SK-N-SH treated with all-trans-retinoic acid at 6 μM for 48 hours (cell line): ENCODE measurements around the gene SPART.

Experiments
- ATAC-seq: fragments of 200-7000 bp; cut with Tn5 transposase; 3 replicates; pipeline ENCODE4 v1.9.1; 2020; ENCODE audit warnings: mild to moderate bottlenecking, moderate library complexity
- ARNTL ChIP-seq: fragments of 450-650 bp; formaldehyde crosslinking; IDR thresholded peaks from 2 replicates; pipeline ENCODE4 v1.5.0; 2020; ENCODE audit warnings: low read depth, mild to moderate bottlenecking, moderate library complexity, borderline replicate concordance
- BACH2 ChIP-seq: fragments of 250-450 bp; sonication (Bioruptor Pico); IDR thresholded peaks from 2 replicates; pipeline ENCODE4 v1.9.0; 2021; ENCODE audit warnings: mild to moderate bottlenecking, borderline replicate concordance
- CREB5 ChIP-seq: fragments of 250-450 bp; sonication (Bioruptor Pico); IDR thresholded peaks from 2 replicates; pipeline ENCODE4 v1.5.1; 2020; ENCODE audit warnings: low read depth, mild to moderate bottlenecking, moderate library complexity
- GLIS3 ChIP-seq: fragments of 250-450 bp; sonication (Bioruptor Pico); IDR thresholded peaks from 2 replicates; pipeline ENCODE4 v1.5.0; 2020; ENCODE audit warnings: mild to moderate bottlenecking, moderate library complexity
- ISL1 ChIP-seq: fragments of 250-450 bp; sonication (Bioruptor Pico); IDR thresholded peaks from 2 replicates; pipeline ENCODE4 v2.1.2; 2022; ENCODE audit warnings: mild to moderate bottlenecking, moderate library complexity
- RARB ChIP-seq: fragments of 250-450 bp; sonication (Bioruptor Pico); IDR thresholded peaks from 2 replicates; pipeline ENCODE4 v1.8.0; 2021; ENCODE audit warnings: mild to moderate bottlenecking, moderate library complexity
- SNAI2 ChIP-seq: fragments of 250-450 bp; sonication (Bioruptor Pico); IDR thresholded peaks from 2 replicates; pipeline ENCODE4 v1.5.0; 2020; ENCODE audit warnings: mild to moderate bottlenecking, moderate library complexity
- TCF4 ChIP-seq: fragments of 250-450 bp; sonication (Bioruptor Pico); IDR thresholded peaks from 2 replicates; pipeline ENCODE4 v1.8.0; 2021; ENCODE audit warnings: mild to moderate bottlenecking, moderate library complexity, borderline replicate concordance
- TOX ChIP-seq: fragments of 250-450 bp; sonication (Bioruptor Pico); IDR thresholded peaks from 2 replicates; pipeline ENCODE4 v1.8.0; 2021; ENCODE audit warnings: mild to moderate bottlenecking, moderate library complexity, borderline replicate concordance
- TSHZ2 ChIP-seq: fragments of 250-450 bp; sonication (Bioruptor Pico); IDR thresholded peaks from 2 replicates; pipeline ENCODE4 v1.5.0; 2020; ENCODE audit warnings: mild to moderate bottlenecking, moderate library complexity
- ZC3H10 ChIP-seq: fragments of 250-450 bp; sonication (Bioruptor Pico); IDR thresholded peaks from 2 replicates; pipeline ENCODE4 v1.5.1; 2021; ENCODE audit warnings: mild to moderate bottlenecking, moderate library complexity
- ZFP3 ChIP-seq: fragments of 250-450 bp; sonication (Bioruptor Pico); IDR thresholded peaks from 2 replicates; pipeline ENCODE4 v1.5.0; 2020; ENCODE audit warnings: mild to moderate bottlenecking, moderate library complexity
- ZFP30 ChIP-seq: fragments of 450-650 bp; formaldehyde crosslinking; IDR thresholded peaks from 2 replicates; pipeline ENCODE4 v1.5.0; 2022; ENCODE audit warnings: mild to moderate bottlenecking, moderate library complexity
- ZNF565 ChIP-seq: fragments of 450-650 bp; formaldehyde crosslinking; conservative IDR thresholded peaks from 2 replicates; pipeline ENCODE4 v1.5.0; 2020; ENCODE audit warnings: low read depth, mild to moderate bottlenecking, moderate library complexity
- ZNF70 ChIP-seq: fragments of 450-650 bp; formaldehyde crosslinking; IDR thresholded peaks from 2 replicates; pipeline ENCODE4 v1.5.0; 2020; ENCODE audit warnings: mild to moderate bottlenecking, moderate library complexity
- ZNF8 ChIP-seq: fragments of 450-650 bp; formaldehyde crosslinking; IDR thresholded peaks from 2 replicates; pipeline ENCODE4 v1.5.0; 2020; ENCODE audit warnings: mild to moderate bottlenecking, moderate library complexity
- TF ChIP-seq, protein P1 (sequence below): fragments of 250-450 bp; sonication (Bioruptor Pico); IDR thresholded peaks from 2 replicates; pipeline ENCODE4 v1.8.0; 2021; ENCODE audit warnings: low read depth, mild to moderate bottlenecking, moderate library complexity, borderline replicate concordance
- TF ChIP-seq, protein P2 (sequence below): fragments of 250-450 bp; sonication (Bioruptor Pico); IDR thresholded peaks from 2 replicates; pipeline ENCODE4 v1.8.0; 2020; ENCODE audit warnings: mild to moderate bottlenecking, moderate library complexity, borderline replicate concordance

SPART gene

GRCh38 chr13:36369268-36370107 is 23.3 kb upstream of the SPART start:
- ATAC-seq = no peak
- TF ChIP-seq TSHZ2 (CRISPR knock-in tag) = no peak
- TF ChIP-seq TOX = no peak
- no peak for TF ChIP-seq SNAI2 (CRISPR knock-in tag)
- no peak for TF ChIP-seq ZNF70 (CRISPR knock-in tag)
- no peak for TF ChIP-seq ISL1
- no peak for TF ChIP-seq ZNF565 (CRISPR knock-in tag)
- TF ChIP-seq TCF4 (CRISPR knock-in tag) = no peak
- TF ChIP-seq, all 23 proteins: peak for 0

DNA sequence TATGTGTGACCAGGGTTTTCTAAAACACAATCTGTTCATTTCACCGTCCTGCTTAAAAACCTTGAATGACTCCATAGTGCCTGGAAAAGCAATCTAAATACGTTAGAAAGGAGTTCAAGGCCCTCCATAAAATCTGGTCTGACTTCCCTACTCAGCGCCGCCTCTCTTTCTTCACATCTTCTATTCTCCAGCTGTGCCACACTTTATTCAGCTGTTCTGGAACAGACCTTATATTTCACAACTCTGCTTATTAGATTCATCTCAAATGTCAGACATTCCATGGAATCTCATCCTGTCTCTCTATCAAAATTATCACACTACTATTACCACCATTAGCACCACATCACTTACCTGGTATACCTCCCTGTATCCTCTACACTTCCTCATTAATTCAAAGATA is 19.8 kb upstream of the SPART start:
- no peak for ATAC-seq
- no peak for TF ChIP-seq BACH2 (CRISPR knock-in tag)
- TF ChIP-seq, all 23 proteins: peak for 0

GRCh38 chr13:36363366-36363863 is 17.2 kb upstream of the SPART start:
- ATAC-seq = no peak
- TF ChIP-seq ISL1 (peak; percentile 70), CREB5 (CRISPR knock-in tag) (no peak)
- TF ChIP-seq, all 23 proteins: peak for 1

GRCh38 chr13:36362914-36363313 is 16.7 kb upstream of the SPART start:
- TF ChIP-seq GLIS3 (CRISPR knock-in tag) (no peak), TSHZ2 (CRISPR knock-in tag) (no peak), ZFP3 (CRISPR knock-in tag) (no peak), BACH2 (CRISPR knock-in tag) (no peak), CREB5 (CRISPR knock-in tag) (no peak), ZFP30 (CRISPR knock-in tag) (no peak), ZNF565 (CRISPR knock-in tag) (no peak), TCF4 (CRISPR knock-in tag) (no peak), ISL1 (no peak), SNAI2 (CRISPR knock-in tag) (no peak), ZNF8 (CRISPR knock-in tag) (no peak), RARB (CRISPR knock-in tag) (no peak), ZC3H10 (CRISPR knock-in tag) (no peak), ARNTL (CRISPR knock-in tag) (no peak)
- TF ChIP-seq, protein P1, sequence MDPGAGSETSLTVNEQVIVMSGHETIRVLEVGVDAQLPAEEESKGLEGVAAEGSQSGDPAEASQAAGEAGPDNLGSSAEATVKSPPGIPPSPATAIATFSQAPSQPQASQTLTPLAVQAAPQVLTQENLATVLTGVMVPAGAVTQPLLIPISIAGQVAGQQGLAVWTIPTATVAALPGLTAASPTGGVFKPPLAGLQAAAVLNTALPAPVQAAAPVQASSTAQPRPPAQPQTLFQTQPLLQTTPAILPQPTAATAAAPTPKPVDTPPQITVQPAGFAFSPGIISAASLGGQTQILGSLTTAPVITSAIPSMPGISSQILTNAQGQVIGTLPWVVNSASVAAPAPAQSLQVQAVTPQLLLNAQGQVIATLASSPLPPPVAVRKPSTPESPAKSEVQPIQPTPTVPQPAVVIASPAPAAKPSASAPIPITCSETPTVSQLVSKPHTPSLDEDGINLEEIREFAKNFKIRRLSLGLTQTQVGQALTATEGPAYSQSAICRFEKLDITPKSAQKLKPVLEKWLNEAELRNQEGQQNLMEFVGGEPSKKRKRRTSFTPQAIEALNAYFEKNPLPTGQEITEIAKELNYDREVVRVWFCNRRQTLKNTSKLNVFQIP (CRISPR knock-in tag) = no peak
- TF ChIP-seq, protein P2, sequence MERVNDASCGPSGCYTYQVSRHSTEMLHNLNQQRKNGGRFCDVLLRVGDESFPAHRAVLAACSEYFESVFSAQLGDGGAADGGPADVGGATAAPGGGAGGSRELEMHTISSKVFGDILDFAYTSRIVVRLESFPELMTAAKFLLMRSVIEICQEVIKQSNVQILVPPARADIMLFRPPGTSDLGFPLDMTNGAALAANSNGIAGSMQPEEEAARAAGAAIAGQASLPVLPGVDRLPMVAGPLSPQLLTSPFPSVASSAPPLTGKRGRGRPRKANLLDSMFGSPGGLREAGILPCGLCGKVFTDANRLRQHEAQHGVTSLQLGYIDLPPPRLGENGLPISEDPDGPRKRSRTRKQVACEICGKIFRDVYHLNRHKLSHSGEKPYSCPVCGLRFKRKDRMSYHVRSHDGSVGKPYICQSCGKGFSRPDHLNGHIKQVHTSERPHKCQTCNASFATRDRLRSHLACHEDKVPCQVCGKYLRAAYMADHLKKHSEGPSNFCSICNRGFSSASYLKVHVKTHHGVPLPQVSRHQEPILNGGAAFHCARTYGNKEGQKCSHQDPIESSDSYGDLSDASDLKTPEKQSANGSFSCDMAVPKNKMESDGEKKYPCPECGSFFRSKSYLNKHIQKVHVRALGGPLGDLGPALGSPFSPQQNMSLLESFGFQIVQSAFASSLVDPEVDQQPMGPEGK = no peak
- no peak for ATAC-seq
